ENCODE measurements around the gene DEFB131A.
"Not testable (repeated sequence)": the region's sequence is repeated elsewhere in the genome, so short reads cannot be mapped to it uniquely, and the experiment has no call there.

DEFB131A gene

GRCh38 chr4:9495443-9495842 is 51.2 kb downstream of the DEFB131A start:
- DNase-seq = not testable (repeated sequence)

- DNase-seq = not testable (repeated sequence)
Measured at GRCh38 chr4:9497575-9498467, 53.6 kb downstream of the DEFB131A start.

- not testable (repeated sequence) for DNase-seq
Measured at GRCh38 chr4:9498468-9499040, 54.3 kb downstream of the DEFB131A start.

- DNase-seq = not testable (repeated sequence)
Measured at GRCh38 chr4:9499974-9500487, 55.8 kb downstream of the DEFB131A start.
